Calu3 (cell line): ENCODE measurements around the gene KCNMB1. TPM values are rescaled to one million over a fixed set of nuclear protein-coding genes. Genes with fewer than 3 reads are reported as not detected.

ENCODE experiments used
- BruUV-seq: library from RNA; stranded (reverse); fragments of 400-500 nt; replicated peaks from 2 replicates; lab custom pipeline; 2021; lab: Mats Ljungman, UMichigan
- CTCF ChIA-PET: fragments of 300-600 bp; sonication (Branson Sonifier 250); formaldehyde crosslinking; loops from one replicate; lab custom pipeline; 2022; ENCODE audit warnings: antibody characterized with exemption; lab: Charles Lee
- DNase-seq: peaks from one replicate; pipeline ENCODE4 v3.0.0; 2022
- H3K27ac Mint-ChIP-seq: one replicate; pipeline ENCODE4 v1.8.0; 2022; ENCODE audit warnings: mixed read lengths; ENCODE audit not compliant: unreplicated experiment
- H3K27me3 Mint-ChIP-seq: one replicate; pipeline ENCODE4 v1.8.0; 2022; ENCODE audit warnings: mixed read lengths; ENCODE audit not compliant: unreplicated experiment
- H3K36me3 Mint-ChIP-seq: one replicate; pipeline ENCODE4 v1.8.0; 2022; ENCODE audit warnings: mild to moderate bottlenecking, moderate library complexity, mixed read lengths; ENCODE audit not compliant: insufficient read depth, unreplicated experiment
- H3K4me1 Mint-ChIP-seq: one replicate; pipeline ENCODE4 v1.8.0; 2022; ENCODE audit warnings: mild to moderate bottlenecking, low read depth, mixed read lengths; ENCODE audit not compliant: unreplicated experiment
- H3K4me3 Mint-ChIP-seq: one replicate; pipeline ENCODE4 v1.8.0; 2022; ENCODE audit warnings: mild to moderate bottlenecking, low read depth, moderate library complexity, mixed read lengths; ENCODE audit not compliant: unreplicated experiment
- H3K9me3 Mint-ChIP-seq: one replicate; pipeline ENCODE4 v1.8.0; 2022; ENCODE audit warnings: low read depth, mixed read lengths; ENCODE audit not compliant: unreplicated experiment
- CTCF ChIP-seq: fragments of 200-600 bp; IDR thresholded peaks from one replicate; pipeline ENCODE4 v1.8.0; 2022; ENCODE audit warnings: antibody characterized with exemption; ENCODE audit not compliant: unreplicated experiment
- intact Hi-C: fragments of 100-400 bp; cut with micrococcal nuclease; formaldehyde crosslinking; loops from one replicate; pipeline ENCODE4 v1.10.0; 2022; ENCODE audit not compliant: unreplicated experiment
- total RNA-seq: library from RNA; stranded (reverse); gene quantifications from 2 replicates; pipeline ENCODE4 v1.2.3, GENCODE V29; 2022

The KCNMB1 gene
- total RNA-seq, 1 experiment from 2014 or later, result not detected

GRCh38 chr5:170434966-170435605 is 45.9 kb upstream of the KCNMB1 start:
- peak; percentile 99 for TF ChIP-seq CTCF
- peak; percentile 79 for DNase-seq
- CTCF ChIA-PET, result interaction anchor here (0.7 to 2.8 kb wide), 7 partner anchors 96 to 197 kb away, joined by 3 to 21 read pairs (median 5); no protein-coding TSS in a partner anchor
- intact Hi-C loops, result loop anchor here (1.0 to 5.0 kb wide), 2 partner anchors 42 to 188 kb away; no protein-coding TSS in a partner anchor
- H3K27me3 Mint-ChIP-seq, result peaks cover 44% of the 10 kb centered on the region
- no peaks in the 10 kb centered on the region for H3K36me3 Mint-ChIP-seq
- no TSS peak for BruUV-seq
- H3K9me3 Mint-ChIP-seq, result no peaks in the 10 kb centered on the region
- no peak overlapping the region for H3K27ac Mint-ChIP-seq
- H3K4me3 Mint-ChIP-seq, result no peak overlapping the region
- H3K4me1 Mint-ChIP-seq, result peaks cover 5% of the 10 kb centered on the region

GRCh38 chr5:170432669-170433068 is 43.5 kb upstream of the KCNMB1 start:
- Mint-ChIP-seq H3K4me1 (peaks cover 5% of the 10 kb centered on the region), H3K9me3 (no peaks in the 10 kb centered on the region), H3K4me3 (no peak overlapping the region), H3K27ac (no peak overlapping the region), H3K27me3 (peaks cover 68% of the 10 kb centered on the region), H3K36me3 (no peaks in the 10 kb centered on the region)
- intact Hi-C loops, result no loop called here
- no TSS peak for BruUV-seq
- no peak for TF ChIP-seq CTCF
- CTCF ChIA-PET, result interaction anchor here (1.5 kb wide), 2 partner anchors 8 to 201 kb away, joined by 4 read pairs; no protein-coding TSS in a partner anchor
- DNase-seq, result no peak

- no peak overlapping the region for H3K27ac Mint-ChIP-seq
- H3K4me1 Mint-ChIP-seq, result no peaks in the 10 kb centered on the region
- H3K27me3 Mint-ChIP-seq, result peaks cover 79% of the 10 kb centered on the region
- no peak for DNase-seq
- CTCF ChIA-PET, result interaction anchor here (1.5 kb wide), 1 partner anchor 202 kb away, joined by 4 read pairs; no protein-coding TSS in a partner anchor
- no peaks in the 10 kb centered on the region for H3K36me3 Mint-ChIP-seq
- TF ChIP-seq CTCF, result no peak
- BruUV-seq, result no TSS peak
- H3K9me3 Mint-ChIP-seq, result no peaks in the 10 kb centered on the region
- no peak overlapping the region for H3K4me3 Mint-ChIP-seq
- intact Hi-C loops, result no loop called here
Measured at GRCh38 chr5:170431571-170431970, 42.4 kb upstream of the KCNMB1 start.

- CTCF ChIA-PET, result interaction anchor here (1.5 kb wide), 1 partner anchor 202 kb away, joined by 4 read pairs; no protein-coding TSS in a partner anchor
- H3K9me3 Mint-ChIP-seq, result no peaks in the 10 kb centered on the region
- no peaks in the 10 kb centered on the region for H3K36me3 Mint-ChIP-seq
- peaks cover 85% of the 10 kb centered on the region for H3K27me3 Mint-ChIP-seq
- TF ChIP-seq CTCF, result no peak
- DNase-seq, result no peak
- H3K4me1 Mint-ChIP-seq, result no peaks in the 10 kb centered on the region
- no TSS peak for BruUV-seq
- intact Hi-C loops, result no loop called here
- no peak overlapping the region for H3K4me3 Mint-ChIP-seq
- H3K27ac Mint-ChIP-seq, result no peak overlapping the region
Measured at GRCh38 chr5:170430866-170431437, 41.8 kb upstream of the KCNMB1 start.
